ENCODE data around the gene ZBTB46.
"Not testable (repeated sequence)": the region's sequence is repeated elsewhere in the genome, so short reads cannot be mapped to it uniquely, and the experiment has no call there.

ZBTB46 gene

GRCh38 chr20:63736893-63737694 is 94.0 kb downstream of the ZBTB46 start:
- peak in 1 of 2 experiments; percentile 23 for DNase-seq (ENCODE audit: low read depth in 1 of 2, low spot score in 1 of 2)
- no peak for TF ChIP-seq JUND (IDR thresholded peaks at IDR 0.05; ENCODE audit: low read depth)
- in situ Hi-C loops (cut with HindIII; ENCODE audit: low pct_unique_long_range_greater_than_20kb, low sequenced_read_pairs): no loop called here

GRCh38 chr20:63735859-63736718 is 95.0 kb downstream of the ZBTB46 start, which contains the start of gene LIME1:
LIME1 (plus strand) TSS chr20:63736664; CDS start chr20:63737550, 886 bp downstream.
- DNase-seq (ENCODE audit: low read depth in 1 of 2, low spot score in 1 of 2): peak in 1 of 2 experiments; percentile 27
- no peak for TF ChIP-seq JUND (IDR thresholded peaks at IDR 0.05; ENCODE audit: low read depth)
- in situ Hi-C loops (cut with HindIII; ENCODE audit: low pct_unique_long_range_greater_than_20kb, low sequenced_read_pairs): no loop called here

DNA sequence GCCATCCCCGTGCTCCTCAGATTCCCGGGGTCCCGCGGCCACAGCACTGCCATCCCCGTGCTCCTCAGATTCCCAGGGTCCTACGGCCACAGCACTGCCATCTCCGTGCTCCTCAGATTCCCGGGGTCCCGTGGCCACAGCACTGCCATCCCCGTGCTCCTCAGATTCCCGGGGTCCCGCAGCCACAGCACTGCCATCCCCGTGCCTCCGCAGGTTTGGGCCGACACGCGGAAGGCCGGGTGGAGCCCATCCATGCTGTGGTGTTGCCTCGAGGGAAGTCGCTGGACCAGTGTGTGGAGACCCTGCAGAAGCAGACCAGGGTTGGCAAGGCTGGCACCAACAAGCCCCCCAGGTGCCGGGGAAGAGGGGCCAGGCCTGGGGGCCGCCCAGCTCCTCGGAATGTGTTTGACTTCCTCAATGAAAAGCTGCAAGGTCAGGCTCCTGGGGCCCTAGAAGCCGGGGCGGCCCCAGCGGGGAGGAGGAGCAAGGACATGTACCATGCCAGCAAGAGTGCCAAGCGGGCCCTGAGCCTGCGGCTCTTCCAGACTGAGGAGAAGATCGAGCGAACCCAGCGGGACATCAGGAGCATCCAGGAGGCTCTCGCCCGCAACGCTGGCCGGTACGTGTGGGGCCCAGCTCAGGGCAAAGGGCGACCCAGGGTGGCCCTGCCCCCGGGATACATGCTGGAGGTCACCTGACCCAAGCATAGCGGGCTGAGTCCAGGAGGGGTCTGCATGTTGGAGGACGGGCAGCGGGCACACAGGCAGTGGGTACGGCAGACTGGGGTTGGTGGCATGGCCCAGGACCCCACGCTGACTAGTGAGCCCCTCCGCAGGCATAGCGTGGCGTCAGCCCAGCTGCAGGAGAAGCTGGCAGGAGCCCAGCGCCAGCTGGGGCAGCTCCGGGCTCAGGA is 95.9 kb downstream of the ZBTB46 start:
- in situ Hi-C loops (cut with HindIII; ENCODE audit: low pct_unique_long_range_greater_than_20kb, low sequenced_read_pairs): no loop called here
- DNase-seq (ENCODE audit: low read depth in 1 of 2, low spot score in 1 of 2): no peak
- TF ChIP-seq JUND (IDR thresholded peaks at IDR 0.05; ENCODE audit: low read depth): no peak

DNA sequence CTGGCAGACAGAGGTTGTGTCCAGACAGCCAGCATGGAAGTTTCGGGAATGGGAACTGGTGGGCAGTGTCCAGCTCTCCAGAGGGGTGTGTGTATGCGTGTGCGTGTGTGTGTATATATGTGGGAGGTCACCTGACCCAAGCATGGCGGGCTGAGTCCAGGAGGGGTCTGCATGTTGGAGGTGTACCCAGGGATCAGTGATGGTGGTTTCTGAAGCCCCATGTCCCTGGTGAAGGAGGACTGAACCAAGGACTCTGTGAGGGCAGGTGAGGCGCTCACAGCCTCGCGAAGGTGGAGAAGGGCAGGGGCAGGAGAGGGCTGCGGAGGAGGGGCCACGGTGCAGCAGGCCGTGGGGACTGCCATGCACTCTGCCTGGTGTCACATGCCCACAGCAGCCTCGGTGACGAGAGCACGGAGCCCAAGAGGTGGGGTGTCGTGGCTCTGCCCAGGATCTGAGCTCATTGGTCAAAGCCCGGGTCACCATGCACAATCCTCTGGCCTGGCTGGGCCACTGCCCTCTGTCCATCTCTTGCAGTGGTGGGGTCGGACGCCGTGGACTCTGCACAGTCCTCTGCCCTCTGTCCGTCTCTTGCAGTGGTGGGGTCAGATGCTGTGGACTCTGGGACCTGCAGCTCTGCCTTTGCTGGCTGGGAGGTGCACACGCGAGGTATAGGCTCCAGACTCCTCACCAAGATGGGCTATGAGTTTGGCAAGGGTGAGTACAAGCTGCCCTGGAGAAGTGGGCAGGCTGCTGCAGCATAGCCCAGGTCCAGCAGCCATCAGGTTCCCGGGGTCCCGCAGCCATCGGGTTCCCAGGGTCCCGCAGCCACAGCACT is 96.7 kb downstream of the ZBTB46 start:
- no peak for DNase-seq (ENCODE audit: low read depth in 1 of 2, low spot score in 1 of 2)
- no peak for TF ChIP-seq JUND (IDR thresholded peaks at IDR 0.05; ENCODE audit: low read depth)
- in situ Hi-C loops (cut with HindIII; ENCODE audit: low pct_unique_long_range_greater_than_20kb, low sequenced_read_pairs): no loop called here

- in situ Hi-C loops (cut with HindIII; ENCODE audit: low pct_unique_long_range_greater_than_20kb, low sequenced_read_pairs): no loop called here
- no peak for TF ChIP-seq JUND (IDR thresholded peaks at IDR 0.05; ENCODE audit: low read depth)
- DNase-seq (ENCODE audit: low read depth in 1 of 2, low spot score in 1 of 2): no peak
Observed at GRCh38 chr20:63733579-63734081, 97.4 kb downstream of the ZBTB46 start.

GRCh38 chr20:63733117-63733516 is 97.9 kb downstream of the ZBTB46 start:
- DNase-seq (ENCODE audit: low read depth in 1 of 2, low spot score in 1 of 2): no peak
- no peak for TF ChIP-seq JUND (IDR thresholded peaks at IDR 0.05; ENCODE audit: low read depth)
- in situ Hi-C loops (cut with HindIII; ENCODE audit: low pct_unique_long_range_greater_than_20kb, low sequenced_read_pairs): no loop called here

- no peak for DNase-seq (ENCODE audit: low read depth in 1 of 2, low spot score in 1 of 2)
- no peak for TF ChIP-seq JUND (IDR thresholded peaks at IDR 0.05; ENCODE audit: low read depth)
- in situ Hi-C loops (cut with HindIII; ENCODE audit: low pct_unique_long_range_greater_than_20kb, low sequenced_read_pairs): no loop called here
Observed at GRCh38 chr20:63732118-63733095, 98.7 kb downstream of the ZBTB46 start.

- in situ Hi-C loops (cut with HindIII; ENCODE audit: low pct_unique_long_range_greater_than_20kb, low sequenced_read_pairs): no loop called here
- no peak for TF ChIP-seq JUND (IDR thresholded peaks at IDR 0.05; ENCODE audit: low read depth)
Observed at GRCh38 chr20:63731410-63731809, 99.7 kb downstream of the ZBTB46 start.

GRCh38 chr20:63730189-63730733 is 100.8 kb downstream of the ZBTB46 start:
- DNase-seq (ENCODE audit: low read depth in 1 of 2, low spot score in 1 of 2); in situ Hi-C loops (cut with HindIII; ENCODE audit: low pct_unique_long_range_greater_than_20kb, low sequenced_read_pairs): not testable (repeated sequence)

More at GRCh38 chr20:63731410-63731809, 99.7 kb downstream of the ZBTB46 start:
- DNase-seq (ENCODE audit: low read depth in 1 of 2, low spot score in 1 of 2): no peak

DNA sequence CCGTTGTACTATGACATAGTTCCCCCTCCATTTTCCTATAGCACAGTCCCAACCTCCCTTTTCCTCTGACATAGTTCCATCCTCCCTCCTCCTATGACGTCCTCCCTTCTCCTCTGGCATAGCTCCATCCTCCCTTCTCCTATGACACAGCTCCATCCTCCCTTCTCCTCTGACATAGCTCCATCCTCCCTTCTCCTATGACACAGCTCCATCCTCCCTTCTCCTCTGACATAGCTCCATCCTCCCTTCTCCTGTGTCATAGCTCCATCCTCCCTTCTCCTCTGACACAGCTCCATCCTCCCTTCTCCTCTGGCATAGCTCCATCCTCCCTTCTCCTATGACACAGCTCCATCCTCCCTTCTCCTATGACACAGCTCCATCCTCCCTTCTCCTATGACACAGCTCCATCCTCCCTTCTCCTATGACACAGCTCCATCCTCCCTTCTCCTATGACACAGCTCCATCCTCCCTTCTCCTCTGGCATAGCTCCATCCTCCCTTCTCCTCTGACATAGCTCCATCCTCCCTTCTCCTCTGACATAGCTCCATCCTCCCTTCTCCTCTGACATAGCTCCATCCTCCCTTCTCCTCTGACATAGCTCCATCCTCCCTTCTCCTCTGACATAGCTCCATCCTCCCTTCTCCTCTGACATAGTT is 108.0 kb downstream of the ZBTB46 start:
- in situ Hi-C loops (cut with HindIII; ENCODE audit: low pct_unique_long_range_greater_than_20kb, low sequenced_read_pairs): not testable (repeated sequence)

More for the DNA sequence above, 108.0 kb downstream of the ZBTB46 start:
- DNase-seq (ENCODE audit: low read depth in 1 of 2, low spot score in 1 of 2): not testable (repeated sequence)
